HUES64 (cell line): ENCODE measurements around the gene ITGA5.
A peak's percentile ranks its signal among the peaks of the same experiment; 100 is the strongest.

ENCODE experiments used
- H3K27ac ChIP-seq: 2 replicates; pipeline ENCODE4 v1.7.0; 2013; ENCODE audit warnings: low read depth, low read length, inconsistent platforms
- H3K27me3 ChIP-seq: 2 replicates; pipeline ENCODE4 v1.6.1; 2013; ENCODE audit warnings: mild to moderate bottlenecking, low read length; ENCODE audit not compliant: insufficient read depth
- H3K36me3 ChIP-seq: 2 replicates; pipeline ENCODE4 v1.6.1; 2013; ENCODE audit warnings: mild to moderate bottlenecking, low read length; ENCODE audit not compliant: insufficient read depth
- H3K4me1 ChIP-seq: 2 replicates; pipeline ENCODE4 v1.6.1; 2013; ENCODE audit warnings: mild to moderate bottlenecking, low read length, moderate library complexity; ENCODE audit not compliant: insufficient read depth
- H3K4me3 ChIP-seq: 2 replicates; pipeline ENCODE4 v1.5.1; 2013; ENCODE audit warnings: mild to moderate bottlenecking, low read length, moderate library complexity
- H3K9ac ChIP-seq: 2 replicates; pipeline ENCODE4 v1.6.1; 2013; ENCODE audit warnings: mild to moderate bottlenecking, low read depth, low read length
- H3K9me3 ChIP-seq: 2 replicates; pipeline ENCODE4 v1.6.1; 2013; ENCODE audit warnings: low read depth, low read length; ENCODE audit not compliant: insufficient read depth
- WGBS: fragments of 150-250, 120-280 bp; methylation state at CpG from one replicate; pipeline ENCODE4 v1.1.7; 2013; ENCODE audit warnings: missing lambda C conversion rate; 5-methylcytosine and 5-hydroxymethylcytosine counted together

Gene ITGA5

GRCh38 chr12:54374562-54375258 is 44.4 kb downstream of the ITGA5 start:
- Histone ChIP-seq H3K9me3 (no peaks in the 10 kb centered on the region), H3K36me3 (0 out of 2 replicates have a peak, but pooled peaks cover 5% of the 10 kb centered on the region), H3K4me1 (peaks cover 9% of the 10 kb centered on the region; the same call in 1 of the 2 replicates), H3K27ac (no peak overlapping the region), H3K4me3 (no peak overlapping the region), H3K27me3 (peaks cover 20% of the 10 kb centered on the region), H3K9ac (no peak overlapping the region)
- 91% methylated on average over 2 of the region's 2 CpGs for WGBS

DNA sequence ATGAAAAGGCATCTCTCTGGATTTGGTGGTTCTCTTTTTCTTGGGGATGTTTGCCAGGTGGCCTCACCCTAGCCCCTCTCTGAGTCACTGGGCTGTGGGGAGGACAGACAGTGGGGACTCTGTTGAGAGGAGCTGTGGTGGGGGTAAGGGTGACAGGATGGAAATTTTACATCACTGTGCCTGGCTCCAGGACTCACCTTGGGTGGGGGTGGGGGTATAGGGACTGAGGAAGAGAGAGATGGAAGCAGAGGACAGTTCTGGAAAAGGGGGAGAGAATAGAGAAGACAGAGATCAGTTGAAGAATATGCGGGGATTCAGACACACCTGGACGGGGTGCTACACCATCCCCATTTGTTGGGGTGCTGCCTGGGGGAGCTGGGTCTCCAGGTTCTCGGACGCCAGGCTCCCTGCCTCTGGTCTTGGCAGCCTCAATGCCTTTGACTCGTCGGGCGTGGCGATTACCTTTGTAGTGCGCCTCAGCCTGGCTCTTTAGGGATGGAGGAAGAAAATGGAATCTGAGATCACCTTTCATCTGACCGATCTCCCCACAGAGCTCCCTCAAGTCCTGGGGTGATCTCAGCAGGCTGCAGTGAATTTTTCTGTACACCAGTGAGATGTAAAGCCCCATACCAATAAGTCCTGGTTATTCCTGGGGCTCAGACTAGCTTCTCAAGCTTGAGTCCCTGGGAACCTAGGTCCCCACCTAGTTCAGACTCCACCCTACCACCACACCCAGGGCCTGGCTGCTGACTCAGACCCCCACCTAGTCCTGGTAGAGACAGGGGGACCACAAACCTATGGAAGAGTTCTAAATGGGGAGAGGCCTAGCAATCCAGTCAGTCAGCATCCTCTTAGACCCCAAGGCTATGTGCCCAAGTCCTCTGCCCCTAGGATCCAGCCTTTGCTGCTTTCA is 45.2 kb downstream of the ITGA5 start:
- peaks cover 13% of the 10 kb centered on the region; the same call in 1 of the 2 replicates for H3K4me1 ChIP-seq
- H3K9me3 ChIP-seq, result no peaks in the 10 kb centered on the region
- H3K36me3 ChIP-seq, result 0 out of 2 replicates have a peak, but pooled peaks cover 5% of the 10 kb centered on the region
- H3K9ac ChIP-seq, result no peak overlapping the region
- H3K27ac ChIP-seq, result no peak overlapping the region
- H3K27me3 ChIP-seq, result peaks cover 28% of the 10 kb centered on the region
- 96% methylated on average over 10 of the region's 10 CpGs for WGBS
- no peak overlapping the region for H3K4me3 ChIP-seq

DNA sequence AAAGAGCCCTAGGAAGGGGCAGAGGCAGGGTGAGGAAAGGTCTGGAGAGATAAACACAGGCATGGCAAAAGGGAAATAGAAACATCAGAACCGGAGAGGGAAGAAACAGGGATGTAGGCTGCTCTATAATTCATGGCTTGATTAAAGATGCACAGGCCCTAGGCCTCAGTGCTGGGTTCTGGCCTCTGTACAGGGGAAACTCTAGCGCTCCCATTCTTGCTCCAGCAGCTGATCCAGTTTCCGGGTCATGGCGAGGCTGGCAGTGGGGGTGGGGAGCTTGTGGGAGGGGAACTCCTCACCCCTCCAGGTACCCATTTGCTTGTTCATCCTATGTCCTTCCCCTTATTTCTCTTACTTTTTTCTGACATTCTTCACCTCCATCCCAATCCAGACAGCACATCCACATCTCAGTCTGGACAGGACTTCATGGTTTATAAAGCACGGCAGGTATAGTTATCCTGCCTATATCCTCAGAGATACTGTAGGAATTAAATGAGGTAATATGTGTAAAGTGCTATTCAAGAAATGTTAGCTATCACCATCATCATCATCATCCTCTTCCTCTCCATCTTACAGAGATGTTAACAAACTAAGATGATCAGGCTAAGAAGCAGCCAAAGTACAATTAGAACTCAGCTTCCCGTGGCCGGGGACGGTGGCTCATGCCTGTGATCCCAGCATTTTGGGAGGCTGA is 46.8 kb downstream of the ITGA5 start:
- H3K27me3 ChIP-seq, result peaks cover 30% of the 10 kb centered on the region
- H3K4me3 ChIP-seq, result no peak overlapping the region
- no peak overlapping the region for H3K27ac ChIP-seq
- peaks cover 15% of the 10 kb centered on the region; the same call in 1 of the 2 replicates for H3K4me1 ChIP-seq
- H3K9ac ChIP-seq, result no peak overlapping the region
- 93% methylated on average over 6 of the region's 8 CpGs for WGBS
- H3K9me3 ChIP-seq, result no peaks in the 10 kb centered on the region
- H3K36me3 ChIP-seq, result 0 out of 2 replicates have a peak, but pooled peaks cover 3% of the 10 kb centered on the region

DNA sequence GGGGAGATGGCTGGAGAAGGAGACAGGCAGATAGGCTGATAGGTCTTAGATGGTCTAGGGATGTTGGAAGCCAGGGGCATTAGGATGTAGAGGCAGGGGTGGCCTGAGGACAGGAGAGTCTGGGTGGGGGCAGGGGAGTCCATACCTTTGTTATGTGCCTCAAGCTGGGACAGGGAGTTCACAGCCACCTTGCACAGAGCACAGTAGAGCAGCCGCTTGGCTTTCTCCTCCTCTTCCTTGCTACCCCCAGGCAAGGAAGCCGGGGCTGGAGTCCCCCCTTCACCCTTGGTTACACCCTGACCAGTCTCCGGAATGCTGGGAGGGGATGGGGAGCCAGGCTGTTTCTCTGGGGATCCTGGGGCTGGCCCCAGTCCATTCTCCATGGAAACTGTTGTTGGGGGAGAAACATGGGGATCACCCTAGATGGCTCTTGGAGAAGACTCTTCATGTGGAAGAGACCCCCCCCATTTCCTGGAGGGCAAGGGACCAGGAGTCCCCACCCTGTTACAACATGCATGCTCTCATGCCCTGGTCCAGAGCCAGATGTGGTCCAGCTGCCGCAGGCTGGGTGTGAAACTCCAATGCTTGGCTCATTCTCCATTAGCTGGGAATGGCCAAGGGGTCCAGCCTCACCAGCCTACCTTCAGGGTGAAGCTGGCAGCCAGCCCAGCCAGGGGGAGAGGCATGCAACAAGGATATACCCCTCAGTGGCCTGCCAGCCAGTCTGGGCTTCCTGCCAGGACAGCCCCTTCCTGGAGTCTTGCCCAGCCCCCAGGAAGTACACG is 47.5 kb downstream of the ITGA5 start:
- Histone ChIP-seq H3K9me3 (no peaks in the 10 kb centered on the region), H3K4me3 (no peak overlapping the region), H3K27ac (no peak overlapping the region), H3K4me1 (peaks cover 15% of the 10 kb centered on the region; the same call in 1 of the 2 replicates), H3K36me3 (no peaks in the 10 kb centered on the region), H3K27me3 (peaks cover 34% of the 10 kb centered on the region), H3K9ac (no peak overlapping the region)
- 86% methylated on average over 4 of the region's 5 CpGs for WGBS

- Histone ChIP-seq H3K9me3 (no peaks in the 10 kb centered on the region), H3K9ac (no peak overlapping the region), H3K36me3 (no peaks in the 10 kb centered on the region), H3K4me1 (peaks cover 15% of the 10 kb centered on the region; the same call in 1 of the 2 replicates), H3K27me3 (peaks cover 34% of the 10 kb centered on the region), H3K27ac (no peak overlapping the region), H3K4me3 (peak overlapping the region; percentile 41)
- 4% methylated on average over 44 of the region's 44 CpGs for WGBS
These were observed 48.8 kb downstream of the ITGA5 start for GRCh38 chr12:54370171-54370730.

- no peak overlapping the region for H3K27ac ChIP-seq
- WGBS, result 29% methylated on average over 17 of the region's 21 CpGs
- peak overlapping the region; percentile 44 for H3K4me3 ChIP-seq
- no peaks in the 10 kb centered on the region for H3K9me3 ChIP-seq
- no peaks in the 10 kb centered on the region for H3K36me3 ChIP-seq
- H3K4me1 ChIP-seq, result peaks cover 15% of the 10 kb centered on the region; the same call in 1 of the 2 replicates
- peaks cover 34% of the 10 kb centered on the region for H3K27me3 ChIP-seq
- H3K9ac ChIP-seq, result no peak overlapping the region
These were observed 49.4 kb downstream of the ITGA5 start for GRCh38 chr12:54369597-54370131.

GRCh38 chr12:54368709-54369596 is 50.1 kb downstream of the ITGA5 start:
- Histone ChIP-seq H3K4me1 (peaks cover 15% of the 10 kb centered on the region; the same call in 1 of the 2 replicates), H3K36me3 (no peaks in the 10 kb centered on the region), H3K4me3 (peak overlapping the region; percentile 44), H3K27ac (no peak overlapping the region), H3K9ac (no peak overlapping the region), H3K9me3 (no peaks in the 10 kb centered on the region), H3K27me3 (peaks cover 34% of the 10 kb centered on the region)
- 11% methylated on average over 40 of the region's 40 CpGs for WGBS

GRCh38 chr12:54368025-54368708 is 50.9 kb downstream of the ITGA5 start:
- Histone ChIP-seq H3K27ac (no peak overlapping the region), H3K4me1 (peaks cover 15% of the 10 kb centered on the region; the same call in 1 of the 2 replicates), H3K9me3 (no peaks in the 10 kb centered on the region), H3K36me3 (no peaks in the 10 kb centered on the region), H3K27me3 (peaks cover 34% of the 10 kb centered on the region), H3K4me3 (no peak overlapping the region), H3K9ac (no peak overlapping the region)
- WGBS, result 34% methylated on average over 5 of the region's 5 CpGs

GRCh38 chr12:54364413-54364812 is 54.7 kb downstream of the ITGA5 start, which contains the start of gene GPR84:
TSS of gene GPR84 (minus strand) at chr12:54364486. CDS start at chr12:54363851, 635 bp downstream.
- no peak within 1 kb of the TSS for H3K27ac ChIP-seq
- H3K27me3 ChIP-seq, result peaks cover 23% of the 10 kb centered on the region
- H3K4me1 ChIP-seq, result peaks cover 25% of the 10 kb centered on the region
- WGBS, result 91% methylated on average over 4 of the region's 4 CpGs
- H3K9me3 ChIP-seq, result no peaks in the 10 kb centered on the region
- no peak within 1 kb of the TSS for H3K4me3 ChIP-seq
- no peaks in the 10 kb centered on the region for H3K36me3 ChIP-seq
- no peak within 1 kb of the TSS for H3K9ac ChIP-seq
